Cardiac fibroblast (primary cell): ENCODE measurements around the gene UQCC3.
"Not testable (repeated sequence)": the region's sequence is repeated elsewhere in the genome, so short reads cannot be mapped to it uniquely, and the experiment has no call there.

Source experiments
- DNase-seq, 2 donors: peaks; one replicate each; pipeline versions ENCODE4 v3.0.0 to v3.0.0-alpha.2; 2010; ENCODE audit warnings: low read depth in 2 of 2
- H3K4me3 ChIP-seq, 2 donors: replicated peaks in 1 of 2; 1 replicate in 1 of 2; 2 replicates in 1 of 2; pipeline ENCODE4 v1.5.1; 2011; ENCODE audit warnings: low read depth in 2 of 2, low read length in 2 of 2, mild to moderate bottlenecking in 2 of 2, moderate library complexity in 1 of 2
- TF ChIP-seq, protein P1 (sequence below): IDR thresholded peaks from one replicate; pipeline ENCODE4 v1.5.1; 2011; ENCODE audit warnings: low read depth, mild to moderate bottlenecking, low read length, inconsistent platforms

Gene UQCC3

DNA sequence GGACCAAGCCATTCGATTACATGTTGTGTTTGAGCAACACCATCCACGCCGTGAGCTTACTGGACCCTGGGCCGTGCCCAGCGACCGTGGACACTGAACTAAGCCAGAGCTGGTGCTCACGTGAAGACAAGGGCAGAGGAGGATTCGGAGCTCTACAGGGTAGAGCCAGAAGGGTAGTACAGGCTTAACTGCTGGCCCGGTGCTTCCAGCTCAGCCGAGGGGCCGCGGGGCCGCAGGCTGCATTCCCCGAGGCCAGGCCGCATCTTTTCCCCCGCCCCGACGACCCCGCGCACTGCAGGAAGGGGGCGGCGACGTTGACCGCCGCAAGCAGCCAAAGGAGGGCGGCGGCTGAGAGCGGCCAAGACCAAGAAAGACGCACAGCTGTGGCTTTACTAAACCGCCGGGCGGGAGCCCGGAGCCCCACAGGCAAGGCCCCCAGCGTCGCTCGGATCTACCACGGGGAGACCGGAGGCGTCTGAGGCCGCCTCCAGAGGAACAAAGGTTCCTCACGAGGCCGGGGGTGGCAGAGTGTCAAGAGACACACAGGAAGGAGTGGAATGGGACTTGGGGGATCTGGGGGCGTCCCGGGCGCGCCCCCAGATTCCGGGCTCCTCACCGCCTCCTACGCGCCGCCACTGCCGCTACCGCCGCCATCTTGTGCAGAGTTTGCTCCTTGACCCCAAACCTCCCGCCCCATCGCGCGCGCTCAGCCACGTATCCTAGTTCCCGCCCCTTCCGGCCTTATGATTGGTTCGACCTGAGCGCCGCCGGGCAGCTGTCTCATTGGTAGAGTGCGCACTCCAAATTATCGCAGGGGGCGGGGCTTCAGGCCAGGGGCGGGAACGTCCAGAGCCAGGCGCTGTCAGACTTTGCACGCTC lies 25.3 kb upstream of the UQCC3 start, which contains the start of gene GANAB:
TSS of gene GANAB (minus strand) at position 668 of the 879 bp plus-strand sequence. CDS start at position 654, 14 bp downstream.
- peak within 1 kb of the TSS; percentile 83 to 86 for H3K4me3 ChIP-seq
- DNase-seq, result peak; percentile 98
- TF ChIP-seq, protein P1, sequence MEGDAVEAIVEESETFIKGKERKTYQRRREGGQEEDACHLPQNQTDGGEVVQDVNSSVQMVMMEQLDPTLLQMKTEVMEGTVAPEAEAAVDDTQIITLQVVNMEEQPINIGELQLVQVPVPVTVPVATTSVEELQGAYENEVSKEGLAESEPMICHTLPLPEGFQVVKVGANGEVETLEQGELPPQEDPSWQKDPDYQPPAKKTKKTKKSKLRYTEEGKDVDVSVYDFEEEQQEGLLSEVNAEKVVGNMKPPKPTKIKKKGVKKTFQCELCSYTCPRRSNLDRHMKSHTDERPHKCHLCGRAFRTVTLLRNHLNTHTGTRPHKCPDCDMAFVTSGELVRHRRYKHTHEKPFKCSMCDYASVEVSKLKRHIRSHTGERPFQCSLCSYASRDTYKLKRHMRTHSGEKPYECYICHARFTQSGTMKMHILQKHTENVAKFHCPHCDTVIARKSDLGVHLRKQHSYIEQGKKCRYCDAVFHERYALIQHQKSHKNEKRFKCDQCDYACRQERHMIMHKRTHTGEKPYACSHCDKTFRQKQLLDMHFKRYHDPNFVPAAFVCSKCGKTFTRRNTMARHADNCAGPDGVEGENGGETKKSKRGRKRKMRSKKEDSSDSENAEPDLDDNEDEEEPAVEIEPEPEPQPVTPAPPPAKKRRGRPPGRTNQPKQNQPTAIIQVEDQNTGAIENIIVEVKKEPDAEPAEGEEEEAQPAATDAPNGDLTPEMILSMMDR, result no peak

DNA sequence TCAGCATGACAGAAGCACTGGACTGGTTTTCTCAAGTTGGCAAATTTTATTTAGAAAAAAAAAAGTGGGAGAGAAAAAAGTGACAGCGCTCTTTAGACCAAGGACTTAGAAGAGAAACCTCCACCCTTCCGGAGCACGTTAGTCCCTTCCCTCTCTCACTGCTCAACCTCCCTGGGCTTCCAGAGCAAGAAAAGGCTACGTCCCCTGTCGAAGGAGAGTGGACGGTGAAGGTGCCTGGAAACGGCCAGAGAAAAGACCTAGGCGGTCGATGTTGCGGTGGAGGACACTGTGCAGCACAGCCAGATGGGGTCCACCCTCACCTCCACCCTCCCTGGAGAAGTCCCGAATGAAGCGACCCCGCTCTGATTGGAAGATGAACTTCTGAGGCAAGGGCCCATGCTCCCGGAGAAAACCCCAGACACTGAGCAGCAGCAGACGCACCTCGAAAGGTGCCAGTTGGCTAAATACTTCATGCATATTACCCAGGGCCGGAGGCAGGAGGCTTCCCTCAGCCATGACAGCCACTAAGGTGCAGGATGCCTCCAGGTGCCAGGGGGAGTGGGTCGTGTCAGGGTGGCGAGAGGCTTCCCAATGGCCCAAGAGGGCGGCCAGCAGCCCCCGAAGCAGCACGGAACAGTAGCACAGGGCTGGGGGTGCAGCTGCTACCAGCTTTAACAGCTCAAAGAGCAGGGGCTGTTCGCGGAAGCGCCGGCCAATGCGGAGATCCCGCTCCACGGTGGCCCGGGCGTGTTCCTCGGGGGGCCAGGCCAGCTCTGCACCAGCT lies 24.5 kb upstream of the UQCC3 start:
- DNase-seq, result no peak
- TF ChIP-seq, protein P1, result no peak
- H3K4me3 ChIP-seq, result no peak overlapping the region

DNA sequence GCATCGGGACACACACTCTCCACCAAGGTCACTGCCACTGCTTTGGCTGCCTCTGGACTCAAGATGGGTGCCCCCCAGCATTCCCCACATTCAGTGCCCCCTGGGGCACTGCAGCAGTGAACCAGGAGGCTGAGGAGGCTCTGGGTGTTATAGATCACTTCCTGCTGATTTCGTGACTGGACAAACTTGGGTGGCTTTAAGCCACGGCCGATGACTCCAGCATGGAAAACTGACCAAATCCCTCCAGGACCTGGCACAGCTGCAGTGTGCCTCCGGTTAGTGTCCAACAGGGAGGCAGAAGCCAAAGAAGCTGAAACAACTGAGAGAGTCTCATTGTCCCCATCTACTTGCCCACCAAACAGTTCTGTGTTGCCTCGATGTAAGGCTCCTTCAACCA lies 23.9 kb upstream of the UQCC3 start:
- no peak for DNase-seq
- no peak overlapping the region for H3K4me3 ChIP-seq
- TF ChIP-seq, protein P1, result no peak

DNA sequence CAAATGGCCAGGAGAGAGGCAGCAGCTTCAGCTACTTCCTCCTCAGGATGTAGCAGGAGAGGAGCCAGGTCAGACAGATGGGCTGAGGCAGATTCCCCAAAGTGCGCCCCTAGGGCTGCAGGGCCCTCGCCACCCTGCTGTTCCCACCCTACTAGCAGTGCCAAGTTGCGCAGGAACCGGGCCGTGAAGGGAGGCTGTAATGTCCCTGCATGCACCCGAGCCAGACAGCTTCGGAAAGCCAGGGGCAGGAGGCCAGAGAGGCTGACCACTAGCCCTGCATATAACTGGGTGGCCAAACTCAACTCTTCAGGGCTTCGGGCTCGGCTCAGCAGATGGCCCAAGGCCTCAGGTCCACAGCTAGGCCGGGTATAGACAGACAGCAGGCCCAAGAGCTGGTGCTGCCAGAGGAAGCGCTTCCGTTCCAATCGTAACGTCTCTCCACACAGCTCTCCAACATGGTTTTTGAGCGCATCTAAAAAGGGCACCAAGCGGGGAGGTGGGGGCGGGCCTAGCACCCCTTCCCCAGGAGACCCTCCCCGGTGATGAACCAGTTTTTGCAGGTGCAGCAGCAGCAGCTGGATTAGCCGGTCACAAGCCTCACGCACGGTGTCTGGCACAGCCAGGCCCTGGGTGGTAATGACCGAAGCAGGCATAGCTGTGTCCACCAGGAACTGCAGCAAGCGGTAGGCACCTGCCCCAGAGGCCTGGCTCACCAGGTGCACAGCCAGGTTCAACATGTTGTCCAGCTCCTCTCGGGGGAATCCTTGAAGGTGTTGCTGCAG lies 23.1 kb upstream of the UQCC3 start:
- no peak overlapping the region for H3K4me3 ChIP-seq
- DNase-seq, result no peak
- TF ChIP-seq, protein P1, result no peak

DNA sequence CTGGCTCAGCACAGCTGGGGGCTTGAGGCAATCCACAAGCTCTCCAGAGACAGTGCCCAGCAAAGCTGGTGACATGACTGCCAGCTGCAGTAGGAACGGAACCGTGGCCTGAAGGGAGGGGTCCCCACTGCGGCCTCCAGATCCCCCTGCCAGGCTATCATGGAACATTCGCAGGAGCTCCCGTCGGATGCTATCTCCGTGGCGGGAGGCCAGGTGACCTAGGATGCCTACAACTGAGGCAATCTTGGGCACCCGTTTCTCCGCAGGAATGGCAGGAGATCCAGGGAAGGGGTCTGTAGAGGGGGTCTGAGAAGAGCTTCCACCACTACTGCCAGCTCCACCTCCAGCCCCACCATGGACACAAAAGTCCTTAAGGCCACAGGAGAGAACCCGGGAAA lies 22.5 kb upstream of the UQCC3 start:
- TF ChIP-seq, protein P1, result no peak
- DNase-seq, result no peak
- no peak overlapping the region for H3K4me3 ChIP-seq

DNA sequence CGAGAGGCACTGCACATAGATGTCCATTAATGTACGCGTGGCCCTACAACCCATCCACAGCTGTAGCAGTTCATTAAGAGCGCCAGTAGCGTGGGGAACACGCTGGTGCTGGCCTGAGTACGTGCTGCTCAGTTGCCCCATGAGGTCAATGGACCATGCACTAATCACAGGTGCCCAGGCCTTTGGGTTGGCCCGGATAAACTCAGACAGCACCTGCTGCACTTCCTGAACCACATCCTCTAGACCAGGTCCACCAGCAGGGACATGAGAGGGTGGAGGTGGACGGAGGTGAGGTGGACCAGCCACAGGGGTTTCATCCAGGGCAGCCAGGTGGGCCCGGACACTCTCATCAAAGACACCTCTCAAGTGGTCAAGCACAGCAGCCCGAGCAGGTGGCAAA lies 22.0 kb upstream of the UQCC3 start:
- DNase-seq, result no peak
- TF ChIP-seq, protein P1, result no peak

DNA sequence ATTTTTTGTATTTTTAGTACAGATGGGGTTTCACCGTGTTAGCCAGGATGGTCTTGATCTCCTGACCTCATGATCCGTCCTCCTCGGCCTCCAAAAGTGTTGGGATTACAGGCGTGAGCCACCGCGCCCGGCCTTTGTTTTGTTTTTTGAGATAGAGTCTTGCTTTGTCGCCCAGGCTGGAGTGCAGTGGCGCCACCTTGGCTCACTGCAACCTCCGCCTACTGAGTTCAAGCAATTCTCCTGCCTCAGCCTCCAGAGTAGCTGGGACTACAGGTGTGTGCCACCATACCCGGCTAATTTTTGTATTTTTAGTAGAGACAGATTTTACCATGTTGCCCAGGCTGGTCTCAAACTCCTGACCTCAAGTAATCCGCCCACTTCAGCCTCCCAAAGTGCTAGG lies 21.2 kb upstream of the UQCC3 start:
- DNase-seq, H3K4me3 ChIP-seq: not testable (repeated sequence)

More for the DNA sequence above, 22.0 kb upstream of the UQCC3 start:
- no peak overlapping the region for H3K4me3 ChIP-seq
